Dendritic cell treated with granulocyte-macrophage colony-stimulating factor and Interleukin-4, amounts not matched to agents 40 ng/mL and 50 ng/mL, for 4 days (primary cell): ENCODE data around the gene TLCD1.

Experiments used
- H3K27ac Mint-ChIP-seq: one replicate; pipeline ENCODE4 v1.8.0; 2022; ENCODE audit warnings: mild to moderate bottlenecking, mixed read lengths
- H3K27me3 Mint-ChIP-seq: one replicate; pipeline ENCODE4 v1.8.0; 2022; ENCODE audit warnings: mild to moderate bottlenecking, mixed read lengths
- H3K36me3 Mint-ChIP-seq: one replicate; pipeline ENCODE4 v1.8.0; 2022; ENCODE audit warnings: low read depth, mixed read lengths
- H3K4me1 Mint-ChIP-seq: one replicate; pipeline ENCODE4 v1.8.0; 2022; ENCODE audit warnings: low read depth, mixed read lengths
- H3K4me3 Mint-ChIP-seq: one replicate; pipeline ENCODE4 v1.8.0; 2022; ENCODE audit warnings: mild to moderate bottlenecking, moderate library complexity, mixed read lengths
- H3K9me3 Mint-ChIP-seq: one replicate; pipeline ENCODE4 v1.8.0; 2022; ENCODE audit warnings: mixed read lengths
- intact Hi-C: fragments of 100-400 bp; cut with micrococcal nuclease; formaldehyde crosslinking; loops from one replicate; pipeline ENCODE4 v1.15.0; 2022

Gene TLCD1, protein sequence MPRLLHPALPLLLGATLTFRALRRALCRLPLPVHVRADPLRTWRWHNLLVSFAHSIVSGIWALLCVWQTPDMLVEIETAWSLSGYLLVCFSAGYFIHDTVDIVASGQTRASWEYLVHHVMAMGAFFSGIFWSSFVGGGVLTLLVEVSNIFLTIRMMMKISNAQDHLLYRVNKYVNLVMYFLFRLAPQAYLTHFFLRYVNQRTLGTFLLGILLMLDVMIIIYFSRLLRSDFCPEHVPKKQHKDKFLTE

DNA sequence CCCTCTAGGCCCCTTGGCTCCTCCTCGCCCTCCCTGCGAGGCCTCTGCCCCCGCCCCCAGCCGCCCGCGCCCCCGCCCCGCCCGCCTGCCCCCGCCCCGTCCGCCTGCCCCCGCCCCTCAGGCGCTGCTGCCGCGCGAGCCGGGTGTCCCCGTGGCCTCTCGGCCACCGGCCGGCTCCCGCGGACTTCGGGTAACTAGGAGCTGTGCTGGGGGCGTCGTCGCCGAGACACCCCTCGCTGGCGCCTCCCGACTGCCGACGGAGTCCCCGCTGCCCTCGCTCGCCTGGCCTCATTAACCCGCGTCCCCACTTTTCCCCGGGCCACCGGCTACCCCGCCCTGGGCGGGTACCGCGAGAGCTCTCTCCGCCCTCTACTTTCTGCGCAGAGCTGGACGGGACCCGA lies at the start of gene TLCD1:
TLCD1 (minus strand) TSS at position 8 of the 401 bp plus-strand sequence. CDS start 136 bp downstream, outside the sequence.
- Mint-ChIP-seq H3K4me1 (peaks cover 60% of the 10 kb centered on the region), H3K27me3 (peaks cover 2% of the 10 kb centered on the region), H3K27ac (peak within 1 kb of the TSS; percentile 83), H3K9me3 (no peaks in the 10 kb centered on the region), H3K36me3 (peaks cover 48% of the 10 kb centered on the region), H3K4me3 (peak within 1 kb of the TSS; percentile 96)
- intact Hi-C loops: loop anchor here (2.0 to 5.0 kb wide), 2 partner anchors 36 to 223 kb away; no protein-coding TSS in a partner anchor

DNA sequence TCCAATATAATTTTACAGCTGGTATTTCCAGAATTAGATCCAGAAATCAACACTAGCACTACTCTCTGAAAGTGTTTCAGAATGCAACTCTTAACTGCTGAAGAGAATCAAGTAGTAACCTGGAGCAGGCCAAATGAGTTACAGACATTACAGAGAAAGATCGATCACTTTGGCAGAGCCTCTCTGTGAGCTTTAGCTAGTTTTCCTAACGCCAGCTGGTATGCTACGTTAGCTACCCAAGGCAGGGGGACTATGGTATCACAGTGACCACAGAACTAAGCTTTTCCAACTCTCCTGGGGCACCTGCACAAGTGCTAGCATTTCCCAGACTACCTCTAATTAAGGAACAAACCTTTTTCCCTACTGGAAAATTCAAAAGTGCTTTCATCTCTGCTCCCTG lies 48.2 kb upstream of the TLCD1 start:
- Mint-ChIP-seq H3K4me1 (no peaks in the 10 kb centered on the region), H3K27ac (no peak overlapping the region)

DNA sequence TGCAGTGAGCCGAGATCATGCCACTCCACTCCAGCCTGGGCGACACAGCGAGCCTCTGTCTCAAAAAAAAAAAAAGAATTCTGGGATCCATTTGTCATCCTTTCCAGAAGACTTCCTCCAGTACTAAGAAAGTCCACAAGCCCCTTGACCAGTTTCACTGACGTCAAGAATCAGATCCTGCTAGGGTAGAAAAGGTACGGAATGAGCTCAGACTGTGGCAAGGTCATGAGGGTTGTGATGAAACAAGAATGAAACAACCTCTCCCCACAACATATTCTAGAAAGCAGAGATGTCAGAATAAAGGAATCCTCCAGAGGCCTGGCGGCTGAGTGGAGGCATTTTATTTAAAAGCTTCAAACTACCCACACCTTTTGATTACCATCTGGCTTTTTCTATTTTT lies 47.7 kb upstream of the TLCD1 start:
- Mint-ChIP-seq H3K27me3 (no peaks in the 10 kb centered on the region), H3K9me3 (no peaks in the 10 kb centered on the region), H3K4me1 (no peaks in the 10 kb centered on the region), H3K4me3 (no peak overlapping the region), H3K27ac (no peak overlapping the region), H3K36me3 (peaks cover 26% of the 10 kb centered on the region)
- intact Hi-C loops: no loop called here

More for the DNA sequence above, 48.2 kb upstream of the TLCD1 start:
- no peaks in the 10 kb centered on the region for H3K9me3 Mint-ChIP-seq
- intact Hi-C loops: no loop called here
- H3K27me3 Mint-ChIP-seq: no peaks in the 10 kb centered on the region
- H3K4me3 Mint-ChIP-seq: no peak overlapping the region
- peaks cover 31% of the 10 kb centered on the region for H3K36me3 Mint-ChIP-seq

DNA sequence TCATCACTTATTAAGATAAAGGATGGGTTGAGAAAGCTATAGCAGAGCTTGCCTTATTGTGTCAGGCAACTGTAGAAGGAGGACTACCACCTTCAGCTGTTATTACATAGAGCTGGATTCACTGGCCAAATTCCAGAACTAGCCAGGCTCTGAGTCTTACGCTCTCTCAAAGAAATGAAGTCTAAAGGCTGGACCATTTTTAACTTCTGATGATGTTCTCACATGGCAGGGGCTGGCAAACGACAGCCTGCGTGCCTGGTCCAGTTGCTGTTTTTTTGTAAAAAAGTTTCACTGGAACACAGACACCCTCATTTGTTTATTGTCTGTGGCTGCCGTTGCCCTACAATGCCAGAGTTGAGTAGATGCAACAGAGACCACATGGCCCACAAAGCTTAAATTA lies 39.0 kb upstream of the TLCD1 start:
- Mint-ChIP-seq H3K9me3 (no peaks in the 10 kb centered on the region), H3K36me3 (peaks cover 36% of the 10 kb centered on the region), H3K27me3 (no peaks in the 10 kb centered on the region), H3K4me1 (peaks cover 19% of the 10 kb centered on the region), H3K4me3 (no peak overlapping the region), H3K27ac (no peak overlapping the region)
- intact Hi-C loops: loop anchor here (10.0 kb wide), 1 partner anchor 150 kb away; no protein-coding TSS in a partner anchor

DNA sequence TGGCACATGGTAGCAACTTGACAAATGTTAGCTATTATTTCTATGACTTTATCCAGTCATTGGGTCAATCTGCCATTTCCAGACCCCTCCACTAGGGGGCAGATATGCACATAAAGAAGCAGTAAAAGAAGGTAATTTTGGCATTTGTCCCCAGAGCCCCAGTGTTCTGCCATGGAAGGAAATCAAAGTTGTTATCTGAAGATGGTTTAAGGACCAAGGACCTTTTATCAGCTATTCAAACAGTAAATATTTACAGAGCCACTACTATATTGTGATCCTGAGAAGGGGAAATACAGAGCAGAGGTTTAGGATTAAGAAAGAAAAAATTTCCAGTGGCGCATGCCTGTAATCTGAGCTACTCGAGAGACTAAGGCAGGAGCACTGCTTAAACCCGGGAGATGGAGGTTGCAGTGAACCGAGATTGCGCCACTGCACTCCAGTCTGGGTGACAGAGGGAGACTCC lies 37.8 kb upstream of the TLCD1 start:
- no peaks in the 10 kb centered on the region for H3K9me3 Mint-ChIP-seq
- intact Hi-C loops: loop anchor here (5.0 to 10.0 kb wide), 2 partner anchors 37 to 151 kb away; partner anchors contain the start of genes NEK8 and TLCD1

DNA sequence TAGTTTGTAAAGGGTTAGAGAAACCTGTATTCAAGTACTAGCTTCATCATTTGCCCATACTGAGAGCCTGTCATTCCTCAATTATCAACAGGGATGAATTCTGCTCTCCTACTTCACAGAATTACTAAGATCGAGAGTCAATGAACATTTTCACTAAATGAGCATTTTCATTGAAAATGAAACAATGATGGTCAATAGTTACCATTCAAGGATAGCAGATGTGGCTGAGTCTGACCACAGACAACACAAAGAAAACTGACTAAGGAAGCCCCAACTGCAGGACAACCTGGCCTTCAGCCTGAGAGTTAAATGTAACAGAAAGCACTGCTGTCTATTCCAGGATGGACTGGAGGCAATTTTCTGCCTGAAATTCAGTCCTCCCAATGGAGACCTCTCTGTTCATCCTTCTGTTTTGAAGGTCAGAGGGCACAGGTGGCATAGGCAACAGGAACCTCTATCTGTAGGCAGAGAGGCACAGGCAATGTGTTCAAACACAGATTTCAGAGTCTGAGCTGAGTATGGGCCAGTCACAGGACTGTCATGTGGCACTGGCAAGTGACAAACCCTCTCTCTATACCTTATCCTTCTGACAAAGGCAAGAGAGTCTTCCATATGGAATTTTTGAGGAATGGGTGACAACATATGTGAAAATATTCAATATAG lies 37.2 kb upstream of the TLCD1 start:
- H3K27ac Mint-ChIP-seq: no peak overlapping the region
- H3K27me3 Mint-ChIP-seq: no peaks in the 10 kb centered on the region
- H3K4me3 Mint-ChIP-seq: no peak overlapping the region
- peaks cover 53% of the 10 kb centered on the region for H3K36me3 Mint-ChIP-seq
- H3K4me1 Mint-ChIP-seq: peaks cover 19% of the 10 kb centered on the region
- H3K9me3 Mint-ChIP-seq: no peaks in the 10 kb centered on the region
- intact Hi-C loops: loop anchor here (5.0 to 10.0 kb wide), 2 partner anchors 36 to 152 kb away; partner anchors contain the start of genes NEK8 and TLCD1

More for the DNA sequence above, 37.8 kb upstream of the TLCD1 start:
- Mint-ChIP-seq H3K4me1 (peaks cover 19% of the 10 kb centered on the region), H3K27me3 (no peaks in the 10 kb centered on the region), H3K4me3 (no peak overlapping the region), H3K27ac (no peak overlapping the region), H3K36me3 (peaks cover 48% of the 10 kb centered on the region)

DNA sequence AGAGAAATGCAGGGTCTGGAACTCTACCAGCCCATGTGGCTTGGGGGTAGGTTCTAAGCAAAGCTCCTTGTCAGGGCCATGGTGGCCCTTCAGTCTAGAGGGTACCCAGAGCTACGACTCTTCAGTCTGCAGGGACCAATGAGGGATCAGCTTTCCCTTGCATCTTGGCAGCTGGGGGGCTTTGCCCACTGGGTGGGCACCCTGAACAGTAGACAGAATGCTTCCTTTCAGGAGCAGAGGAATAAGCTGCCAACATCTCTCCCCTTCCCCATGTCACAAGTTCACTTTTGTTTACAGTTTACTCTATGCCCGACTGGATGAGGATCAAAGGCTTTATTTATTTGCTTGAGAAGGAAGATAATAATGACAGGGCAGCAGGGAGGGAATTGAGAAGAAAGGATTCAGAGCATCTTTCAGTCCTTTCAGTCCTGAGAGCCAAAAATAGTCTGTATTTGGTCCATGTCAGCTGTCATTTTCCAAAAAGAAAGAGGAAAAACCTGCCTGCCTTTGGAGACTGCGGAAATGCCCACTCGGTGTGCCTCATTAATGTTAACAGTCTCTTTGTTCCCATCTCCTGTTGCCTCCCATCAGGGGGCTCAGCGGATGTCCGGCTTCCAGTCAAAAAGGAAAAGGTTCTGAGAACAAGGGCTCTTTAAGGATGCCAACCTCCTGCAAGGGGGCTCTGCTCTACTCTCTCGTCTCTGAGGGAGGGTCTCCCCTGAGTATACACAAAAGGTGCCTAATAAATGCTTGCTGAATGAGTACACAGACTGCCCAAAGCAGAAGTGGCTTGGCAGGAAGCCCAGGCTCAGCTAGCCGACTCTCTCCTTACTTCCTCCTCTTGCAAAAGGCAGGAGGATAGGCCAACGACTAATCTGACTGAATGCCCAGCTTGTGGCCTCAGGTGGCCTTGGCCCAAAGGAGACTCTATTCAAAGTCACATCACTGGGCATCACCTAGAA lies 34.8 kb upstream of the TLCD1 start:
- Mint-ChIP-seq H3K36me3 (peaks cover 61% of the 10 kb centered on the region), H3K4me1 (peaks cover 25% of the 10 kb centered on the region), H3K4me3 (no peak overlapping the region), H3K9me3 (no peaks in the 10 kb centered on the region), H3K27me3 (no peaks in the 10 kb centered on the region), H3K27ac (no peak overlapping the region)
- intact Hi-C loops: loop anchor here (5.0 to 10.0 kb wide), 2 partner anchors 34 to 154 kb away; partner anchors contain the start of genes NEK8 and TLCD1

DNA sequence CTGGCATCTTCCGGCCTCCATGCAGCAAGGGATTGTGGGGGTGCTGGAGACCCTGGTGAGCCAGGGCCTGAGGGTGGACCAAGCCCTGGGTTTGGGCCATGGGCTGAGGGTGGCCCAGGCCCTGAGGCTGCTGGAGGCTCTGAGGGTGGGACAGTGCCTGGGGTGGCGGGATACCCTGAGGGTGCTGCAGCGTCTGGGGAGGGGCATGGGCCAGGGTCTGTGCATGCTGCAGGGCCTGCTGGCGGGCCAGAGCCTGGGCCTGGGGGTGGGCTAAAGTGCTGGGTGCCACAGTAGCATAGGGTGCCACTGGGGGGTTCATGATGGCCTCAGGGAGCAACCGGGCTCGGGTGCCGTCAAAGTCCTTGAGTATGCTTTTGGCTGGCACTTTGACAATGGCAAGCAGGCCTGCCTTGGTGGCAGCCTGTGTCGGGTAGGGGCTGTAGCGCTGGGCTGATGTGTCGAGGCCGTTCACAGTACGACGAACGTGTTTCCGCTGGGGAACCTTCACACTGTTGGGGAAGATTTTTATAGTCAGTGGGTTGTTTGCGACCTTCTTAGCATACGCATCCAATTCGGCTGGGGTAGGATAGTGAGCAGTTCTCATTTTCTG lies 33.3 kb upstream of the TLCD1 start:
- Mint-ChIP-seq H3K27me3 (no peaks in the 10 kb centered on the region), H3K9me3 (no peaks in the 10 kb centered on the region), H3K4me3 (no peak overlapping the region), H3K36me3 (peaks cover 55% of the 10 kb centered on the region), H3K4me1 (peaks cover 25% of the 10 kb centered on the region), H3K27ac (no peak overlapping the region)
- intact Hi-C loops: no loop called here

DNA sequence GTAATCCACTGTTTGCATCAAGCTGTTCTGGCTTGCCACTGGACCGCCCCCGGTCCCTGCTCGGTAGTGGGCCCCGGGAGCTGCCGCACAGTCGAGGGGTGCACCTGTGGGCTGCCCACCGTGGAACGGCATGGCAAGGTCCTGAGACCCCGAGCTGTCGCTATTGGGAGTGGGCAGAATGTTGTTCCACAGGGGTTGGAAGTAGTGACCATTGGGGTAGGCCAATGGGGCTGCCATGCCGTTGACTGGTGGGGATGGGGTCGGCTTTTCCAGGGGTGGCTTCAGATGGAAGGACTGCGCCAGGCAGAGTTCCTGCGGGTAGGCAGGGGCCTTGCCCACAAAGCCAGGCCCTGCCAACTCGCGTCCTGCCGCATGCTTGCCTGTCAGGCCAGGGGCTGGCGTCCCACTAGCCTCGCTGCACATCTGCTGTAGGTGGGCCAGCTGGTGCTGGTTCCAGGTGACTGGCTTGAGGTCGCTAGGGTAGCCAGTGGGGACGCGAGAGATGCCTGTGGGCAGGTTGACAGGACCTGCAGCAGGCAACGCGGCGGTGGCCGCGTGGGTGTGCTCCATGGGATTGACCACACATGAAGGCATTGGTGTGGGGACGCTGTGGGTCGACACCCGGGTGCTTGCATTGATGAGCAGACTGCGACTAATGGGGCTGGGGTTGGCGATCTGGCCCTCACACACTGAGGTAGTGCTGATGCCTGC lies 32.5 kb upstream of the TLCD1 start:
- intact Hi-C loops: no loop called here
- Mint-ChIP-seq H3K4me3 (no peak overlapping the region), H3K27ac (no peak overlapping the region), H3K36me3 (peaks cover 48% of the 10 kb centered on the region), H3K9me3 (no peaks in the 10 kb centered on the region), H3K4me1 (peaks cover 25% of the 10 kb centered on the region), H3K27me3 (no peaks in the 10 kb centered on the region)

DNA sequence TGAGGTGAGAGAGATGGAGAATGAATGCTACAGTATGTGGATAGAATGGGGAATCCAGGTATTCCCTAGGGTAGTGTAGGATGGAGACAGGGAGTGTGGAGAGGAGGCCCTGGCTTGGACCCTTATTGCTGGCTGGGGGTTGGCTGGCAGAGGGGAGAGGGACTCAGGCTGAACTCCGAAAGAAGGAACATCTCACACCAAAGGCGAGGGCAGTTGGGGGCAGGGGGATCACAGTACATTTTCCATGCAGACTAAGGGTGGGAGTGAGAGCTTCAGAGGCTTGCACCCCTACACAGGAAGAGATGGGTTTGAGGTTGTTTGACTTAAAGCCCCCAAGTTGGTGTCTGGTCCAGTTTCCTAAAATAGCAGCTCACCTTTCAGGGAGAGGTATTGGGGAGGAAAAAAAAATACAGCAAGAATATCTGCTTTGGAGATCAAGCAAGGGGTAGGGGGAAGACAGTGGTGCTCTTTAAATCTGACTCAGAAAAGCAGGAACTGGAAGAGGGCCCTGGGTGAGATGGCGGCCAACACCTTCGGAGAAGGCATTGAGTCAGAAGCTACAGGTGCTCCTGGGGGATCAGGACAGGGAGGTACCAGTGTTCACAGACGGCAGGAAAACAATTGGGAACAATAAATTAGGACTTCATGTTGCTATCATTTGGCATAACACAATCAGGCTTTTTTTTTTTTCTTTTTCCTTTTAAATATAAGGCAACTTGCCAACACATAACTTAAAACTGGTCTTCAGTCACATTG lies 30.2 kb upstream of the TLCD1 start:
- Mint-ChIP-seq H3K9me3 (no peaks in the 10 kb centered on the region), H3K27me3 (no peaks in the 10 kb centered on the region), H3K4me1 (peaks cover 15% of the 10 kb centered on the region), H3K27ac (no peak overlapping the region), H3K4me3 (no peak overlapping the region), H3K36me3 (peaks cover 39% of the 10 kb centered on the region)
- intact Hi-C loops: no loop called here

DNA sequence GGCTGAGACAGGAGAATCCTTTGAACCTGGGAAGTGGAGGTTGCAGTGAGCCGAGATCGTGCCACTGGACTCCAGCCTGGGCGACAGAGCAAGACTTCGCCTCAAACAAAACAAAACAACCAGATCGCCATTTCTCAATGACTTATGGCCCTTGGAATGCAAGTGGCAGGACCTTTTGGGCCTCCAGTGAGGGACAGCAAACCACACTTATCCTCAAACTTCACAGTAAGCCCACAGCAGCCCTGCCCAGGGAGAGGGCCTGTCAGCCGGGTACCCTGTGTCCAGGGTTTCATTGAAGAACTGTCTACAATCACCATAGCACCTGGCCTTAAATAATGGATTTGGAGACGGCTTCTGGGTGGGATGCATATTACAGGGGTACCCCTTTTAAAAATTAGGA lies 29.5 kb upstream of the TLCD1 start:
- H3K27ac Mint-ChIP-seq: no peak overlapping the region
- peaks cover 39% of the 10 kb centered on the region for H3K36me3 Mint-ChIP-seq
- H3K4me3 Mint-ChIP-seq: no peak overlapping the region
- H3K9me3 Mint-ChIP-seq: no peaks in the 10 kb centered on the region
- H3K27me3 Mint-ChIP-seq: no peaks in the 10 kb centered on the region
- intact Hi-C loops: no loop called here
- peaks cover 8% of the 10 kb centered on the region for H3K4me1 Mint-ChIP-seq

DNA sequence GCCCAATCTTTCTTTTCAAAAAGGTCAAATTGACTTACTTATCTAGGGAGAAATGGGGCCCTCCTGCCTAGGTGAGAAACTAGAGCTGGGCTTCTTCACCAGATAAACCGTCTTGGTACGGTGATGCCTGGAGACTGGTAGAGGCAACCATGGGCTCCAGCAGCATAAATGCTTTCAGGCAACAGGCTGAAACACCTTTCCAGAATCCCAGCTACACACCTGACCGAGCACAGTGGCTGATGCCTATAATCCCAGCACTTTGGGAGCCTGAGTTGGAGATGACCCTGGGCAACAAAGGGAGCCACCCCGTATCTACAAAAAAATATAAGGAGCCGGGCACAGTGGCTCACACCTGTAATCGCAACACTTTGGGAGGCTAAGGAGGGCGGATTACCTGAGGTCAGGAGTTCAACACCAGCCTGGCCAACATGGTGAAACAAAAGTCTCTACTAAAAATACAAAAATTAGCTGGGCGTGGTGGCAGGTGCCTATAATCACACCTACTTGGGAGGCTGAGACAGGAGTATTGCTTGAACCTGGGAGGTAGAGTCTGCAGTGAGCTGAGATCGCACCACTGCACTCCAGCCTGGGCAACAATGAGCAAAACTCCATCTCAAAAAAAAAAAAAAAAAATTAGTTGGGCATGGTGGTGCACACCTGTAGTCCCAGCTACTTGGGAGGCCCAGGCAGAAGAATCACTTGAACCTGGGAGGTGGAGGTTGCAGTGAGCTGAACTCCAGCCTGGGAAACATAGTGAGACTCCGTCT lies 25.8 kb upstream of the TLCD1 start:
- Mint-ChIP-seq H3K4me3 (no peak overlapping the region), H3K9me3 (no peaks in the 10 kb centered on the region), H3K27me3 (no peaks in the 10 kb centered on the region), H3K27ac (no peak overlapping the region), H3K4me1 (peaks cover 12% of the 10 kb centered on the region), H3K36me3 (peaks cover 35% of the 10 kb centered on the region)
- intact Hi-C loops: no loop called here
